HepG2 (cell line): ENCODE measurements around the gene GRK6. TPM values are rescaled to one million over a fixed set of nuclear protein-coding genes. Genes with fewer than 3 reads are reported as not detected.

ENCODE experiments used
- ATAC-seq: fragments of 200-7000 bp; cut with Tn5 transposase; 3 replicates; pipeline ENCODE4 v1.9.1; 2020; ENCODE audit warnings: mild to moderate bottlenecking, moderate library complexity
- BruUV-seq: library from RNA; stranded (reverse); fragments of 400-500 nt; replicated peaks from 2 replicates; lab custom pipeline; 2021; lab: Mats Ljungman, UMichigan
- CTCF ChIA-PET: fragments of 300-600 bp; formaldehyde crosslinking; extraction: SDS; loops from one replicate; lab custom pipeline; 2021; ENCODE audit warnings: low total read pairs, inconsistent platforms, low intra/inter-chr PET ratio; lab: Yijun Ruan, JAX
- POLR2A ChIA-PET: fragments of 350-600 bp; sonication (Branson Sonifier 250); formaldehyde crosslinking; loops from one replicate; lab custom pipeline; 2020; ENCODE audit warnings: antibody characterized with exemption, inconsistent platforms; lab: Yijun Ruan, JAX
- DNase-seq: peaks from one replicate; pipeline ENCODE4 v3.0.0-alpha.2; 2015; ENCODE audit warnings: low spot score
- FAIRE-seq: peaks from 3 replicates; lab custom pipeline; 2011; peaks lifted over from hg19 to GRCh38; lab: Jason Lieb, UNC
- H2AFZ ChIP-seq: one replicate; pipeline ENCODE4 v1.6.1; 2011; ENCODE audit warnings: low read length, inconsistent platforms
- H3K27ac ChIP-seq: fragments of 300-600 bp; 3 replicates; pipeline ENCODE4 v1.8.0; 2011; ENCODE audit warnings: mixed run types, mild to moderate bottlenecking, mixed read lengths, low read length, inconsistent platforms; ENCODE audit not compliant: insufficient read depth; ENCODE audit errors: extremely low read length
- H3K27me3 ChIP-seq, 2 experiments: fragments of 200-600 bp in 1 of 2; 2 replicates in 1 of 2; 3 replicates in 1 of 2; pipeline versions ENCODE4 v1.6.0 to v1.8.0; 2011; ENCODE audit warnings: low read length in 2 of 2, mild to moderate bottlenecking in 2 of 2, moderate library complexity in 2 of 2, inconsistent platforms in 1 of 2; ENCODE audit not compliant: insufficient read depth in 2 of 2, control insufficient read depth in 1 of 2
- H3K36me3 ChIP-seq, 2 experiments: fragments of 200-600 bp in 1 of 2; replicated peaks in 1 of 2; 2 replicates in 1 of 2; 3 replicates in 1 of 2; pipeline versions ENCODE4 v1.5.1 to v1.8.0; 2011; ENCODE audit warnings: low read length in 2 of 2, inconsistent platforms in 1 of 2; ENCODE audit not compliant: insufficient read depth in 2 of 2, control insufficient read depth in 1 of 2
- H3K4me1 ChIP-seq: 2 replicates; pipeline ENCODE4 v1.5.1; 2012; ENCODE audit warnings: low read length, inconsistent platforms; ENCODE audit not compliant: insufficient read depth
- H3K4me2 ChIP-seq: 2 replicates; pipeline ENCODE4 v1.6.0; 2011; ENCODE audit warnings: low read depth, low read length, inconsistent platforms
- H3K4me3 ChIP-seq, 3 experiments: fragments of 200-600 bp in 1 of 3; sonication (generic), shearing (Covaris generic) in 1 of 3; replicated peaks in 1 of 3; 2 replicates each; pipeline ENCODE4 v1.5.1; 2011 to 2016; ENCODE audit warnings: low read length in 3 of 3, inconsistent platforms in 2 of 3, low read depth in 2 of 3, mild to moderate bottlenecking in 2 of 3, control low read depth in 1 of 3, mixed read lengths in 1 of 3; ENCODE audit not compliant: insufficient read depth in 1 of 3
- H3K79me2 ChIP-seq: one replicate; pipeline ENCODE4 v1.6.1; 2011; ENCODE audit warnings: low read length, inconsistent platforms; ENCODE audit not compliant: insufficient read depth
- H3K9ac ChIP-seq: 2 replicates; pipeline ENCODE4 v1.6.0; 2011; ENCODE audit warnings: mild to moderate bottlenecking, low read depth, low read length, inconsistent platforms; ENCODE audit not compliant: insufficient read depth
- H3K9me3 ChIP-seq: 2 replicates; pipeline ENCODE4 v1.5.1; 2012; ENCODE audit warnings: mild to moderate bottlenecking, low read length
- H4K20me1 ChIP-seq: 2 replicates; pipeline ENCODE4 v1.6.0; 2011; ENCODE audit warnings: inconsistent platforms, mild to moderate bottlenecking, low read length, moderate library complexity; ENCODE audit not compliant: insufficient read depth
- ARID2 ChIP-seq: sonication (generic); formaldehyde crosslinking; IDR thresholded peaks from 2 replicates; pipeline ENCODE4 v1.8.1; 2022; ENCODE audit warnings: mild to moderate bottlenecking, missing genetic modification reagents, borderline replicate concordance
- HMG20A ChIP-seq: IDR thresholded peaks from 2 replicates; pipeline ENCODE4 v1.6.1; 2016; ENCODE audit warnings: borderline replicate concordance
- IRF2 ChIP-seq: IDR thresholded peaks from 2 replicates; pipeline ENCODE4 v1.6.1; 2018; ENCODE audit warnings: missing genetic modification reagents, missing compliant biosample characterization
- SUZ12 ChIP-seq: fragments of 150-350 bp; IDR thresholded peaks from 2 replicates; pipeline ENCODE4 v1.6.1; 2014; ENCODE audit warnings: low read depth, low read length
- ZNF652 ChIP-seq: IDR thresholded peaks from 2 replicates; pipeline ENCODE4 v1.6.1; 2016; ENCODE audit warnings: low read depth, borderline replicate concordance
- WGBS: methylation state at CpG from one replicate; pipeline ENCODE4 v1.1.6; 2017; ENCODE audit warnings: low lambda C conversion rate; 5-methylcytosine and 5-hydroxymethylcytosine counted together
- in situ Hi-C: cut with HindIII; loops from 2 replicates; pipeline ENCODE4 v1.10.0; 2017; ENCODE audit warnings: low pct_unique_long_range_greater_than_20kb; ENCODE audit not compliant: extremely low pct_ligation_motif_present
- intact Hi-C: fragments of 100-400 bp; cut with micrococcal nuclease; formaldehyde crosslinking; loops from one replicate; pipeline ENCODE4 v1.10.0; 2022; ENCODE audit not compliant: unreplicated experiment
- polyA plus RNA-seq, 8 experiments: library from polyadenylated mRNA; depleted of rRNA in 3 of 8; stranded (reverse) in 7 of 8; unstranded in 1 of 8; fragments of >200 nt; fragmentation: Illumina TruSeq in 4 of 8; extraction: Trizol in 4 of 8; gene quantifications; 2 replicates each; pipeline versions ENCODE4 v1.2.1 to v1.2.3, GENCODE V29; 2011 to 2016; ENCODE audit warnings: low read depth in 4 of 8, missing spikeins in 1 of 8, mixed read lengths in 1 of 8; ENCODE audit not compliant: insufficient read depth in 1 of 8
- total RNA-seq, 5 experiments: library from RNA; depleted of rRNA; stranded (reverse); fragments of >200 nt; fragmentation: Illumina TruSeq; extraction: Trizol; gene quantifications; 2 replicates each; pipeline ENCODE4 v1.2.3, GENCODE V29; 2016; ENCODE audit warnings: low read depth in 1 of 5
- TF ChIP-seq, protein P1 (sequence below): sonication (generic); formaldehyde crosslinking; IDR thresholded peaks from 2 replicates; pipeline ENCODE4 v1.8.0; 2022; ENCODE audit warnings: missing genetic modification reagents, low read depth, mild to moderate bottlenecking, borderline replicate concordance
- TF ChIP-seq, protein P2 (sequence below): IDR thresholded peaks from 2 replicates; pipeline ENCODE4 v1.6.1; 2016; ENCODE audit warnings: missing biosample characterization, missing genetic modification reagents, low read depth

Gene GRK6
- total and polyA plus RNA-seq, 2 of the 13 experiments (the other 11 are each of a cell fraction or from before 2014, with no cell fraction given) = 13.2 to 19.9 TPM

DNA sequence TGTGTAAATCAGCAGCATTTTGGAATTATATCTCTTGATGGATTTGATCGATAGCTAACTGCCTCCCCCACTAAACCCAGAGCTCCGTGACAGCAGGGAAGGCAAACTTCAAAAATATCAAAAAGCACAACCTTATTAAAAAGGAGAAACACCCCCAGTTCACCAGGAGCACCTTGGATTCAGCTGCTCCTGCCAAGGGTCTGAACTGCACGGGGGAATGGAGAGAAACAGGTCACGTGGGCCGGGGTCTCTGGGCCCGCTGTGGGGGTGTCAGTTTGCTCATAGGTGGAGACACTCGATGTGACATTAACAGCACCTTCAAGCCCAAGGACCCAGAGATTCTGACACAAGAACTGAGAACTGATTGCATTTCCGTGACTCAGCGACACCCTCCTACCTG, 43.3 kb upstream of the GRK6 start:
- H2AFZ ChIP-seq = no peak overlapping the region
- H4K20me1 ChIP-seq = no peaks in the 10 kb centered on the region
- POLR2A ChIA-PET = interaction anchor here (0.9 to 3.0 kb wide), 5 partner anchors 12 to 58 kb away, joined by 3 to 19 read pairs (median 4); partner anchors contain the start of genes GRK6 and LMAN2
- no peak overlapping the region for H3K4me3 ChIP-seq
- no peak for FAIRE-seq
- BruUV-seq = no TSS peak
- intact Hi-C loops = no loop called here
- H3K79me2 ChIP-seq = no peaks in the 10 kb centered on the region
- H3K4me2 ChIP-seq = no peak overlapping the region
- no peak for ATAC-seq
- H3K27me3 ChIP-seq = peaks cover 7 to 18% of the 10 kb centered on the region in 2 experiments; a peak in 4 of 5 replicates
- no peak for DNase-seq
- in situ Hi-C loops = no loop called here
- CTCF ChIA-PET = interaction anchor here (1.6 kb wide), 1 partner anchor 13 kb away, joined by 9 read pairs; no protein-coding TSS in a partner anchor
- no peak overlapping the region for H3K9ac ChIP-seq
- peaks cover 66% of the 10 kb centered on the region for H3K4me1 ChIP-seq
- no peaks in the 10 kb centered on the region for H3K36me3 ChIP-seq
- 78% methylated on average over 5 of the region's 9 CpGs for WGBS
- TF ChIP-seq ARID2 = no peak
- H3K9me3 ChIP-seq = no peaks in the 10 kb centered on the region
- no peak overlapping the region for H3K27ac ChIP-seq

DNA sequence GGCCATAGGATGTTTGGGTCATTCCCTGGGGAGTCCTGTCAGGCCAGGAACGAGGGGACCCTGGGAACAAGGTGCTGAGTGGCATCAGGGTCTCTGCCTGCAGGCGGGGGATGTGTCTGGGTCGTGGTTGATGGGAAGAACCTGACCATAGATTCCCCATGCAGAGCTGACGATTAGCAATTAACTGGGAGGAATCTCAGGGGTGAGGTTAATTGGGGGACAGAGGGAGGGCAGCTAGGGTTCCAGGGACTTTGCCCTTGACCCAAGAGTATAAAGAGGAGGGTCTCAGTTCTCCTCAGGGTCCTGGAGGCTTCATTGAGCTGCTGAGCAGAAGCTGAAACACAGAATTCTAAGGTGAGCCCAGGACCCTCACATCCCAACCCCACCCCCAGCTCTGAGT, 42.3 kb upstream of the GRK6 start, which contains the start of gene SLC34A1:
SLC34A1 (plus strand) TSS at position 301 of the 400 bp plus-strand sequence. CDS start 1,308 bp downstream, outside the sequence.
- no peak within 1 kb of the TSS for H3K27ac ChIP-seq
- H3K4me2 ChIP-seq = peak within 1 kb of the TSS; percentile 5; the same call in 1 of the 2 replicates
- H3K79me2 ChIP-seq = no peaks in the 10 kb centered on the region
- POLR2A ChIA-PET = interaction anchor here (3.0 kb wide), 1 partner anchor 12 kb away, joined by 19 read pairs; no protein-coding TSS in a partner anchor
- in situ Hi-C loops (no loop called here), intact Hi-C loops (no loop called here)
- no peak for TF ChIP-seq ZNF652
- TF ChIP-seq, protein P1, sequence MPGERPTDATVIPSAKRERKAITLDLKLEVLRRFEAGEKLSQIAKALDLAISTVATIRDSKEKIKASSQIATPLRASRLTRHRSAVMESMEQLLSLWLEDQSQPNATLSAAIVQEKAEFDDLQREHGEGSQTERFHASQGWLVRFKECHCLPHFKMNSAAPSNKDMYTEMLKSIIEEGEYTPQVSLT (CRISPR knock-in tag) = no peak
- no peak for TF ChIP-seq IRF2
- TF ChIP-seq, protein P2, sequence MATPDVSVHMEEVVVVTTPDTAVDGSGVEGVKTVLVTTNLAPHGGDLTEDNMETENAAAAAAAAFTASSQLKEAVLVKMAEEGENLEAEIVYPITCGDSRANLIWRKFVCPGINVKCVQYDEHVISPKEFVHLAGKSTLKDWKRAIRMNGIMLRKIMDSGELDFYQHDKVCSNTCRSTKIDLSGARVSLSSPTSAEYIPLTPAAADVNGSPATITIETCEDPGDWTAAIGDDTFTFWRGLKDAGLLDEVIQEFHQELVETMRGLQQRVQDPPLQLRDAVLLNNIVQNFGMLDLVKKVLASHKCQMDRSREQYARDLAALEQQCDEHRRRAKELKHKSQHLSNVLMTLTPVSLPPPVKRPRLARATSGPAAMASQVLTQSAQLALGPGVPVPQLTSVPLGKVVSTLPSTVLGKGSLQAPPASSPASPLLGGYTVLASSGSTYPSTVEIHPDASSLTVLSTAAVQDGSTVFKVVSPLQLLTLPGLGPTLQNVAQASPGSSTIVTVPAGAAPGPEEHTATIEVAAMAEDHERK (CRISPR knock-in tag) = no peak
- no peak for TF ChIP-seq HMG20A (CRISPR knock-in tag)
- TF ChIP-seq SUZ12 = no peak
- BruUV-seq = no TSS peak
- 0 out of 6 replicates have a peak within 1 kb of the TSS, but pooled peaks of 1 of the 3 experiments have one; percentile 9 for H3K4me3 ChIP-seq
- no peaks in the 10 kb centered on the region for H3K9me3 ChIP-seq
- no peak for ATAC-seq
- H2AFZ ChIP-seq = no peak within 1 kb of the TSS
- CTCF ChIA-PET = no interaction called here
- no peaks in the 10 kb centered on the region for H4K20me1 ChIP-seq
- no peaks in the 10 kb centered on the region for H3K36me3 ChIP-seq
- 25% methylated on average over 4 of the region's 4 CpGs for WGBS
- H3K27me3 ChIP-seq = peaks cover 8 to 28% of the 10 kb centered on the region in 2 experiments; a peak in 4 of 5 replicates
- H3K4me1 ChIP-seq = peaks cover 62% of the 10 kb centered on the region
- H3K9ac ChIP-seq = no peak within 1 kb of the TSS
- no peak for FAIRE-seq
- DNase-seq = no peak
